GM12878 (cell line): ENCODE measurements around the gene RAB3C. TPM values are rescaled to one million over a fixed set of nuclear protein-coding genes. Genes with fewer than 3 reads are reported as not detected.

ENCODE experiments used
- ATAC-seq: fragments of 200-7000 bp; cut with Tn5 transposase; 3 replicates; pipeline ENCODE4 v1.9.1; 2020; ENCODE audit warnings: mild to moderate bottlenecking, moderate library complexity
- BruUV-seq: library from RNA; stranded (reverse); fragments of 400-500 nt; replicated peaks from 2 replicates; lab custom pipeline; 2021; lab: Mats Ljungman, UMichigan
- CTCF ChIA-PET: fragments of 300-600 bp; sonication (Branson Sonifier 250); formaldehyde crosslinking; extraction: SDS; loops from one replicate; lab custom pipeline; 2021; ENCODE audit warnings: inconsistent platforms; lab: Yijun Ruan, JAX
- POLR2A ChIA-PET: fragments of 350-600 bp; formaldehyde crosslinking; extraction: SDS; loops from one replicate; lab custom pipeline; 2021; ENCODE audit warnings: inconsistent platforms; lab: Charles Lee
- RAD21 ChIA-PET: fragments of 300-600 bp; sonication (Branson Sonifier 250); formaldehyde crosslinking; loops from one replicate; lab custom pipeline; 2023; ENCODE audit warnings: antibody characterized with exemption; ENCODE audit not compliant: unreplicated experiment; lab: Charles Lee
- SMC1A ChIA-PET: fragments of 300-600 bp; sonication (Branson Sonifier 250); formaldehyde crosslinking; loops from one replicate; lab custom pipeline; 2023; ENCODE audit not compliant: unreplicated experiment, uncharacterized antibody; lab: Charles Lee
- DNase-seq: peaks from one replicate; pipeline ENCODE4 v3.0.0-alpha.2; 2011; ENCODE audit warnings: low read depth, low spot score
- FAIRE-seq: peaks from 3 replicates; lab custom pipeline; 2011; peaks lifted over from hg19 to GRCh38; lab: Jason Lieb, UNC
- H2AFZ ChIP-seq: 2 replicates; pipeline ENCODE4 v1.6.0; 2011; ENCODE audit warnings: low read depth, low read length, control low read depth; ENCODE audit not compliant: control insufficient read depth
- H3K27ac ChIP-seq: 2 replicates; pipeline ENCODE4 v1.5.1; 2011; ENCODE audit warnings: control low read depth; ENCODE audit not compliant: control insufficient read depth, insufficient read depth
- H3K27me3 ChIP-seq, 2 experiments: replicated peaks in 1 of 2; 2 replicates each; pipeline versions ENCODE4 v1.6.0 to v1.6.1; 2011; ENCODE audit warnings: low read length in 1 of 2; ENCODE audit not compliant: control insufficient read depth in 2 of 2, insufficient read depth in 2 of 2
- H3K36me3 ChIP-seq, 2 experiments: 2 replicates each; pipeline ENCODE4 v1.5.1; 2011; ENCODE audit warnings: low read length in 1 of 2; ENCODE audit not compliant: control insufficient read depth in 2 of 2, insufficient read depth in 2 of 2
- H3K4me1 ChIP-seq: 2 replicates; pipeline ENCODE4 v1.6.1; 2011; ENCODE audit warnings: mild to moderate bottlenecking, low read length, moderate library complexity, mixed read lengths; ENCODE audit not compliant: control insufficient read depth, insufficient read depth
- H3K4me2 ChIP-seq: 2 replicates; pipeline ENCODE4 v1.6.0; 2011; ENCODE audit warnings: control low read depth; ENCODE audit not compliant: control insufficient read depth, insufficient read depth
- H3K4me3 ChIP-seq: fragments of 200-600 bp; sonication (generic); 2 replicates; pipeline ENCODE4 v1.5.1; 2016
- H3K79me2 ChIP-seq: 2 replicates; pipeline ENCODE4 v1.6.0; 2011; ENCODE audit warnings: low read length; ENCODE audit not compliant: control insufficient read depth, insufficient read depth
- H3K9ac ChIP-seq: 2 replicates; pipeline ENCODE4 v1.8.0; 2011; ENCODE audit warnings: low read length, control low read depth, mixed read lengths; ENCODE audit not compliant: control insufficient read depth, insufficient read depth
- H3K9me3 ChIP-seq: replicated peaks from 3 replicates; pipeline ENCODE4 v1.5.1; 2011; ENCODE audit warnings: mild to moderate bottlenecking, low read length; ENCODE audit not compliant: control insufficient read depth, insufficient read depth
- H4K20me1 ChIP-seq: 2 replicates; pipeline ENCODE4 v1.6.0; 2011; ENCODE audit not compliant: control insufficient read depth, insufficient read depth
- BACH1 ChIP-seq: fragments of 450-650 bp; IDR thresholded peaks from 2 replicates; pipeline ENCODE4 v1.6.1; 2017; ENCODE audit warnings: mild to moderate bottlenecking, borderline replicate concordance
- MEF2A ChIP-seq: IDR thresholded peaks from 2 replicates; pipeline ENCODE4 v1.6.1; 2011; ENCODE audit warnings: low read depth, mild to moderate bottlenecking, low read length, moderate library complexity; ENCODE audit not compliant: insufficient read depth
- MEF2B ChIP-seq: fragments of 450-650 bp; IDR thresholded peaks from 2 replicates; pipeline ENCODE4 v1.6.1; 2018; ENCODE audit warnings: mild to moderate bottlenecking, moderate library complexity; ENCODE audit not compliant: partially characterized antibody, poor library complexity, severe bottlenecking
- ZBTB33 ChIP-seq: fragments of 450-650 bp; IDR thresholded peaks from 2 replicates; pipeline ENCODE4 v1.6.1; 2017; ENCODE audit warnings: mild to moderate bottlenecking
- WGBS: methylation state at CpG from one replicate; pipeline ENCODE4 v1.1.6; 2016; ENCODE audit warnings: low lambda C conversion rate; ENCODE audit not compliant: insufficient replicate concordance, insufficient coverage; ENCODE audit errors: missing lambda C conversion rate; 5-methylcytosine and 5-hydroxymethylcytosine counted together
- in situ Hi-C: fragments of 300-500 bp; cut with MboI; formaldehyde crosslinking; loops from 9 replicates; pipeline ENCODE4 v1.14.3; 2018; ENCODE audit warnings: mixed read lengths
- intact Hi-C: fragments of 100-400 bp; cut with micrococcal nuclease; formaldehyde crosslinking; loops from one replicate; pipeline ENCODE4 v1.14.2; 2022; ENCODE audit not compliant: unreplicated experiment
- polyA plus RNA-seq, 11 experiments: library from polyadenylated mRNA; depleted of rRNA in 4 of 11; unstranded in 6 of 11; stranded (reverse) in 5 of 11; fragments of >200 nt; fragmentation: Nextera tagmentation in 4 of 11; fragmentation: Illumina TruSeq in 1 of 11; extraction: Ambion mirVana in 4 of 11; extraction: Trizol in 1 of 11; gene quantifications; 1 replicate in 1 of 11; 2 replicates in 10 of 11; pipeline versions ENCODE4 v1.2.1 to v1.2.3, GENCODE V29; 2011 to 2016; ENCODE audit warnings: inconsistent platforms in 2 of 11, missing spikeins in 2 of 11, low read depth in 1 of 11
- total RNA-seq, 4 experiments: library from RNA; depleted of rRNA in 3 of 4; stranded (reverse); fragments of >200 nt in 3 of 4; fragmentation: Illumina TruSeq in 1 of 4; extraction: Trizol in 1 of 4; gene quantifications; 2 replicates each; pipeline versions ENCODE4 v1.2.1 to v1.2.3, GENCODE V29; 2013 to 2021
- TF ChIP-seq, protein P1 (sequence below): IDR thresholded peaks from 2 replicates; pipeline ENCODE4 v1.6.1; 2012; ENCODE audit warnings: low read depth, low read length, improper control_type of control experiment

The RAB3C gene
- total and polyA plus RNA-seq, 10 of the 15 experiments (the other 5 are each of a cell fraction or from before 2014, with no cell fraction given), result not detected

DNA sequence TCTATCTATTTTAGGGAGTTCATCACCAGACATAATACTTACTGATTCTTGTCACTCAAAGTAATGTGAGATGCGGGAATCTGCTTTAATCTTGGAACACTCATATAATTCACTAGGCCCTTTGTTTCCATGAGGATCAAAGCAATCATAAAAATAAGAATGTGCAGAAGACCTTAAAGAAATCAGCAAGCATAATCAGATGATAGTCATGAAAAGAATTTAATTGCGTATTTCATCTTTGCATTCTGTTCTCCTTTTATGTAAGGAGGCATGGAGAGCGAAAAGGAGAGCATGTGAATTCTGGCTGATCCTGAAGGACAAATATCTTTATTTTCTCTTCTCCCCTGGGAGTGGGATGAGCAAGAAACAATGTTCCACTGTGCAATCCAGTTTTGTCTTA, 128.0 kb downstream of the RAB3C start:
- H3K36me3 ChIP-seq, result no peaks in the 10 kb centered on the region
- no peak for FAIRE-seq
- no peak for ATAC-seq
- no peak overlapping the region for H3K4me3 ChIP-seq
- ChIA-PET POLR2A (no interaction called here), SMC1A (no interaction called here), CTCF (no interaction called here), RAD21 (no interaction called here)
- H3K4me2 ChIP-seq, result no peak overlapping the region
- no peaks in the 10 kb centered on the region for H4K20me1 ChIP-seq
- in situ Hi-C loops, result no loop called here
- no peak for DNase-seq
- no peak overlapping the region for H3K27ac ChIP-seq
- no peaks in the 10 kb centered on the region for H3K9me3 ChIP-seq
- 78% methylated on average over 3 of the region's 3 CpGs for WGBS
- no peaks in the 10 kb centered on the region for H3K79me2 ChIP-seq
- H3K9ac ChIP-seq, result no peak overlapping the region
- no TSS peak for BruUV-seq
- H3K4me1 ChIP-seq, result no peaks in the 10 kb centered on the region
- no peaks in the 10 kb centered on the region for H3K27me3 ChIP-seq
- no peak overlapping the region for H2AFZ ChIP-seq
- TF ChIP-seq MEF2B, result no peak
- intact Hi-C loops, result no loop called here

DNA sequence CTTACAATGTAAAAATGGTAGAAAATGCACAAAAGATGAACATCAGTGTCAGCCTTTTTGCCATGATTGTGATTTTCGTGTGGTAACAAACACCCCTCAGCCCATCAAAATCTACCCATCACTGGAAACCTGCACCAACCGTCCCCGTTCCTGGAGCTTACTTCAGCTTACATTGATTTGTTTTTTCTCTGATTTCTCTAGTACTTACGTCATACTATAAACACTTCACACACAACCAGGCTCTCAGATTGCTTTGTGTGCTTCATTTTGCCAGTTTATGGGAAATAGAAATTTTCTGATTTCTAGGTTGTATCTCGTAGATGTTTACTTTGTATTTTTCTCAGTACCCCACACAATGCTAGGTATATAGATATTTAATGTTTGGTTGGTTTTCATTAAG, 129.1 kb downstream of the RAB3C start:
- Histone ChIP-seq H3K27ac (no peak overlapping the region), H3K9ac (no peak overlapping the region), H3K79me2 (no peaks in the 10 kb centered on the region), H3K36me3 (no peaks in the 10 kb centered on the region), H3K4me3 (no peak overlapping the region), H3K27me3 (no peaks in the 10 kb centered on the region), H3K4me2 (no peak overlapping the region), H2AFZ (no peak overlapping the region), H3K4me1 (no peaks in the 10 kb centered on the region), H4K20me1 (no peaks in the 10 kb centered on the region), H3K9me3 (no peaks in the 10 kb centered on the region)
- ATAC-seq (no peak), FAIRE-seq (no peak), DNase-seq (no peak)
- no TSS peak for BruUV-seq
- CTCF ChIA-PET, result interaction anchor here (0.6 kb wide), 1 partner anchor 87 kb away, joined by 3 read pairs; no protein-coding TSS in a partner anchor
- WGBS, result 42% methylated on average over 5 of the region's 5 CpGs
- POLR2A ChIA-PET, result no interaction called here
- in situ Hi-C loops, result no loop called here
- RAD21 ChIA-PET, result no interaction called here
- intact Hi-C loops, result no loop called here
- SMC1A ChIA-PET, result no interaction called here
- no peak for TF ChIP-seq ZBTB33
- no peak for TF ChIP-seq MEF2A
- TF ChIP-seq, protein P1, sequence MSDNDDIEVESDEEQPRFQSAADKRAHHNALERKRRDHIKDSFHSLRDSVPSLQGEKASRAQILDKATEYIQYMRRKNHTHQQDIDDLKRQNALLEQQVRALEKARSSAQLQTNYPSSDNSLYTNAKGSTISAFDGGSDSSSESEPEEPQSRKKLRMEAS, result no peak
- TF ChIP-seq BACH1, result no peak
